SK-N-MC (cell line): ENCODE results near the gene VEPH1.
"Not testable (repeated sequence)": the region's sequence is repeated elsewhere in the genome, so short reads cannot be mapped to it uniquely, and the experiment has no call there.

Experiments
- EZH2 ChIP-seq: fragments of 200-600 bp; sonication (generic); IDR thresholded peaks from one replicate; pipeline ENCODE4 v1.6.1; 2017; ENCODE audit warnings: antibody characterized with exemption
- FOXP2 ChIP-seq: optimal IDR thresholded peaks from 2 replicates; pipeline ENCODE3; 2011; ENCODE audit warnings: mild to moderate bottlenecking, moderate library complexity; ENCODE audit not compliant: insufficient read depth; ENCODE audit errors: extremely low read length, control extremely low read depth
- POLR2AphosphoS5 ChIP-seq: IDR thresholded peaks from 2 replicates; pipeline ENCODE4 v1.6.1; 2012; ENCODE audit warnings: mild to moderate bottlenecking, low read depth, low read length, borderline replicate concordance

DNA sequence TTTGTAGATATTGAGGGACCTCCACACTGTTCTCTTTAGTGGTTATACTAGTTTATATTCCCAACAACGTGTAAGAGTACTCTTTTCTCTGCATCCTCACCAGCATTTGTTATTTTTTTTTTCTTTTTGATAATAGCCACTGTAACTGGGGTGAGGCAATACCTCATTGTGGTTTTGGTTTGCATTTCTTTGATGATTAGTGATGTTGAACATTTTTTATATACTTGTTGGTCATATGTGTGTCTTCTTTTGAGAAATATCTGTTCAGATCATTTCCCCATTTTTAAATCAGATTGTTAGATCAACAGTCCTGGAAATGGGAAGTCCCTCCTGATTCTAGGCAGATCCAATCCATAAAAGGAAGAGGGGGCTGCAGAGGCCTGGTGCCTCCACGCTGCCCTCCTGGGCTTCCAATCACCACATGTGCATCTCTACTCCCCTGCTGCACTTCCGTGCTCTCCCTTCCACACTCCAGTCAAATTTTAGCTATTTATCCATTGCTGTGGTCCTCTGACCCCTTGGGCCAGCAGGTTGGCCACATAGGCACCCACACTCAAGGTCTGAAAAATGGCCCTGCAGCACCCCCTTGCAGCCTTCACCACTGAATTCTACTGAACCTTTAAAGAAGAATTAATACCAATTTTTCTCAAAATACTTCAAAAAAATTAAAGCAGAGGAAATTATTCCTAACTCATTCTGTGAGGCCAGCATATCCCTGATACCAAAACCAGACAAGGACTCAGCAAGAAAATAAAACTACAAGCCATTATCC is 154.7 kb downstream of the VEPH1 start:
- not testable (repeated sequence) for TF ChIP-seq POLR2AphosphoS5, EZH2, FOXP2
